ENCODE measurements around the gene PLAAT2. TPM values are rescaled to one million over a fixed set of nuclear protein-coding genes. Genes with fewer than 3 reads are reported as not detected.

The PLAAT2 gene
- polyA plus RNA-seq, 1 of the 3 experiments (the other 2 are of a cell fraction): 0.53 TPM

GRCh38 chr11:63560506-63561180, 2.5 kb downstream of the PLAAT2 start (continued):
- no peak for TF ChIP-seq CTCF (IDR thresholded peaks at IDR 0.05)

GRCh38 chr11:63558459-63559157, 4.6 kb downstream of the PLAAT2 start:
- no peak for DNase-seq
- H3K4me2 ChIP-seq: no peak overlapping the region
- H3K36me3 ChIP-seq (replicated peaks in 1 of 2; ENCODE audit: control insufficient read depth in 1 of 2, insufficient read depth in 2 of 2, low read length in 1 of 2): no peaks in the 10 kb centered on the region
- H3F3A ChIP-seq (replicated peaks; ENCODE audit: insufficient read depth): no peaks in the 10 kb centered on the region
- H3K9me3 ChIP-seq: no peaks in the 10 kb centered on the region
- POLR2A ChIA-PET: no interaction called here
- 83% methylated on average over 7 of the region's 7 CpGs for WGBS (ENCODE audit: low lambda C conversion rate)
- peaks cover 0 to 5% of the 10 kb centered on the region in 2 experiments; a peak in 1 of 4 replicates for H3K4me1 ChIP-seq (ENCODE audit: control insufficient read depth in 1 of 2, insufficient read depth in 2 of 2, low read depth in 1 of 2, low read length in 1 of 2)
- no peak overlapping the region for H2AFZ ChIP-seq (ENCODE audit: low read depth)
- no peak overlapping the region for H3K9ac ChIP-seq
- H3K79me2 ChIP-seq (ENCODE audit: insufficient read depth): no peaks in the 10 kb centered on the region
- TF ChIP-seq USF1 (IDR thresholded peaks at IDR 0.05; ENCODE audit: borderline replicate concordance, low read depth): no peak
- no peak for TF ChIP-seq MEF2A (IDR thresholded peaks at IDR 0.05; ENCODE audit: borderline replicate concordance, low read depth)
- no peak for TF ChIP-seq USF2 (IDR thresholded peaks at IDR 0.05; ENCODE audit: borderline replicate concordance, low read depth, low read length)
- TF ChIP-seq MXI1 (IDR thresholded peaks at IDR 0.05; ENCODE audit: low read depth, low read length): no peak
- no peak for TF ChIP-seq EP300 (IDR thresholded peaks at IDR 0.05; ENCODE audit: borderline replicate concordance in 1 of 2, low read depth in 1 of 2, low read length in 1 of 2)
- TF ChIP-seq YY1 (IDR thresholded peaks at IDR 0.05; ENCODE audit: low read depth): no peak
- TF ChIP-seq JUND (IDR thresholded peaks at IDR 0.05): no peak
- no peak for TF ChIP-seq IRF3 (IDR thresholded peaks at IDR 0.05; ENCODE audit: low read depth, low read length)
- no peak for TF ChIP-seq GABPA (IDR thresholded peaks at IDR 0.05; ENCODE audit: low read depth)
- TF ChIP-seq RXRA (IDR thresholded peaks at IDR 0.05; ENCODE audit: borderline replicate concordance, low read depth): no peak
- no peak for TF ChIP-seq CTCF (IDR thresholded peaks at IDR 0.05)
- no peak for TF ChIP-seq ZBTB33 (IDR thresholded peaks at IDR 0.05; ENCODE audit: borderline replicate concordance, low read depth)
- no peak for TF ChIP-seq POLR2AphosphoS5 (IDR thresholded peaks at IDR 0.05; ENCODE audit: low read depth, low read length)
- TF ChIP-seq PBX3 (IDR thresholded peaks at IDR 0.05): no peak
- TF ChIP-seq TAF1 (IDR thresholded peaks at IDR 0.05; ENCODE audit: borderline replicate concordance, low read depth, low read length): no peak
- TF ChIP-seq SIN3A (IDR thresholded peaks at IDR 0.05; ENCODE audit: borderline replicate concordance, low read depth, low read length): no peak
- H3K4me3 ChIP-seq (ENCODE audit: low read depth in 2 of 2, low read length in 1 of 2): no peak overlapping the region
- no peaks in the 10 kb centered on the region for H3K9me2 ChIP-seq
- CTCF ChIA-PET: interaction anchor here (1.2 kb wide), 1 partner anchor 79 kb away, joined by 4 read pairs; no protein-coding TSS in a partner anchor
- no peak overlapping the region for H3K27ac ChIP-seq (ENCODE audit: low read depth in 2 of 2, low read length in 1 of 2)
- H4K20me1 ChIP-seq (ENCODE audit: insufficient read depth): no peaks in the 10 kb centered on the region
- no peaks in the 10 kb centered on the region for H3K27me3 ChIP-seq (ENCODE audit: insufficient read depth)
